Smooth muscle cell (in vitro differentiated cells): ENCODE data around the gene SPIRE1. TPM values are rescaled to one million over a fixed set of nuclear protein-coding genes. Genes with fewer than 3 reads are reported as not detected.

Source experiments
- DNase-seq: peaks from one replicate; lab custom pipeline; 2025; ENCODE audit not compliant: unreplicated experiment; lab: John Stamatoyannopoulos, UW
- H2AFZ ChIP-seq: fragments of 200-600 bp; sonication (generic); 2 replicates; pipeline ENCODE4 v1.6.0; 2016; ENCODE audit warnings: antibody characterized with exemption, low read depth, mild to moderate bottlenecking
- H3F3A ChIP-seq: fragments of 200-600 bp; sonication (generic); 2 replicates; pipeline ENCODE4 v1.6.0; 2017; ENCODE audit warnings: antibody characterized with exemption, low read depth
- H3K27ac ChIP-seq: fragments of 200-600 bp; sonication (generic); 2 replicates; pipeline ENCODE4 v1.5.1; 2016; ENCODE audit warnings: low read depth, mild to moderate bottlenecking
- H3K27me3 ChIP-seq: fragments of 200-600 bp; sonication (generic); 2 replicates; pipeline ENCODE4 v1.6.1; 2016; ENCODE audit warnings: low read depth, mild to moderate bottlenecking
- H3K36me3 ChIP-seq: fragments of 200-600 bp; sonication (generic); 2 replicates; pipeline ENCODE4 v1.5.1; 2016; ENCODE audit warnings: low read depth
- H3K4me1 ChIP-seq: fragments of 200-600 bp; sonication (generic); 2 replicates; pipeline ENCODE4 v1.5.1; 2016; ENCODE audit warnings: low read depth
- H3K4me2 ChIP-seq: fragments of 200-600 bp; sonication (generic); 2 replicates; pipeline ENCODE4 v1.6.0; 2016; ENCODE audit warnings: mild to moderate bottlenecking
- H3K4me3 ChIP-seq: fragments of 200-600 bp; sonication (generic); 2 replicates; pipeline ENCODE4 v1.5.1; 2016; ENCODE audit warnings: mild to moderate bottlenecking
- H3K79me2 ChIP-seq: fragments of 200-600 bp; sonication (generic); 2 replicates; pipeline ENCODE4 v1.6.0; 2016; ENCODE audit warnings: low read depth, mild to moderate bottlenecking
- H3K9ac ChIP-seq: fragments of 200-600 bp; sonication (generic); 2 replicates; pipeline ENCODE4 v1.6.0; 2016; ENCODE audit warnings: low read depth
- H3K9me3 ChIP-seq: fragments of 200-600 bp; sonication (generic); replicated peaks from 2 replicates; pipeline ENCODE4 v1.5.1; 2016; ENCODE audit warnings: low read depth
- H4K20me1 ChIP-seq: fragments of 200-600 bp; sonication (generic); 2 replicates; pipeline ENCODE4 v1.6.0; 2016; ENCODE audit warnings: low read depth
- CTCF ChIP-seq: fragments of 200-600 bp; sonication (generic); IDR thresholded peaks from 2 replicates; pipeline ENCODE4 v1.5.1; 2017; ENCODE audit warnings: borderline replicate concordance, mild to moderate bottlenecking, antibody characterized with exemption; ENCODE audit not compliant: insufficient read depth, poor library complexity, severe bottlenecking
- WGBS: methylation state at CpG from one replicate; pipeline ENCODE4 v1.1.7; 2016; ENCODE audit warnings: low lambda C conversion rate; 5-methylcytosine and 5-hydroxymethylcytosine counted together
- polyA plus RNA-seq: library from polyadenylated mRNA; unstranded; fragments of >200 nt; fragmentation: Nextera tagmentation; extraction: Ambion mirVana; gene quantifications from 2 replicates; pipeline ENCODE4 v1.2.1, GENCODE V29; 2016
- total RNA-seq: library from RNA; depleted of rRNA; stranded (reverse); fragments of >200 nt; gene quantifications from 2 replicates; pipeline ENCODE4 v1.2.3, GENCODE V29; 2014

SPIRE1 gene
- total and polyA plus RNA-seq, 2 experiments from 2014 or later = 12.6 to 18.1 TPM

GRCh38 chr18:12408247-12408869 lies 249.5 kb downstream of the SPIRE1 start:
- Histone ChIP-seq H3K9ac (no peak overlapping the region), H3K36me3 (no peaks in the 10 kb centered on the region), H3K27ac (peak overlapping the region; percentile 11), H3F3A (peaks cover 10% of the 10 kb centered on the region), H4K20me1 (no peaks in the 10 kb centered on the region), H3K4me1 (no peaks in the 10 kb centered on the region), H3K4me2 (peak overlapping the region; percentile 90), H2AFZ (peak overlapping the region; percentile 81), H3K9me3 (no peaks in the 10 kb centered on the region), H3K4me3 (peak overlapping the region; percentile 56), H3K27me3 (no peaks in the 10 kb centered on the region), H3K79me2 (peaks cover 11% of the 10 kb centered on the region)
- no peak for DNase-seq
- no peak for TF ChIP-seq CTCF
- WGBS = 8% methylated on average over 18 of the region's 32 CpGs

DNA sequence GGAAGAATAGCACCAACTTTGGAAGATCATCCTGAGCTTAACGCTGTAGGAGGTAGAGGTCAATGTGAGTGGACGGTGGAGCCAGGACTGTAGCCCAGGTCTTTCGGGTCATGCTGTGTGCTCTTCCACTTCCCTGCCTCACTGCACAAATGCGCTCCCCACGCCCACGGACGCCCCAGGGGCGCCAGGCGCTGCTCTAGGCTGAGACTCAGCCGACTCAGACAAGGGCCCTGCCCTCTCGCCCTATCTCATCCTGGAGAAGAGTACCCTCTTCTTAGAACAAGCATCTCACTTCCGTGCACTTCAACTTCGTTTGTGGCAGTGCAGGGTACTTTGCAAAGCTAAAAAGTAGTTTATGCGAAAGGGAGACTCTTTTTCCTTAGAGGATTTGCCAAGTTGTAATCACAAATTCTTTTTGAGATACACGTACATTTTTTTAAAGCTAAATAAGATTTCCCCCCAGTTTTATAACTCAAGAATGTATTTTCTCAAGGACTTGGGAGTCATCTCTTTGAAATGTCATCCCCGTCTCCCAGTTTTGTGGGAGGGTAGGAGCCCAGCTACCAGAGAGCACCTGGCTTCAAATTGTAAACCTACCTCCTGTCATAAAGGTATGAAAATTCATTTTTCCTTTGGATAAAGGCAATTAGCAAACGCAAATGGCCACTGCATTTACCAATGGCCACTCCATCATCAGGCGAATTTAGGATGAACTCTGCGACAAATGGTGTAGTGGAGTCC lies 251.4 kb downstream of the SPIRE1 start:
- Histone ChIP-seq H2AFZ (no peak overlapping the region), H3K36me3 (no peaks in the 10 kb centered on the region), H3K4me1 (no peaks in the 10 kb centered on the region), H3K4me2 (no peak overlapping the region), H3K27ac (no peak overlapping the region), H3K4me3 (no peak overlapping the region), H3K79me2 (peaks cover 4% of the 10 kb centered on the region), H3K27me3 (no peaks in the 10 kb centered on the region), H4K20me1 (no peaks in the 10 kb centered on the region), H3F3A (peaks cover 15% of the 10 kb centered on the region), H3K9me3 (no peaks in the 10 kb centered on the region), H3K9ac (no peak overlapping the region)
- TF ChIP-seq CTCF = no peak
- 84% methylated on average over 19 of the region's 19 CpGs for WGBS
- no peak for DNase-seq

DNA sequence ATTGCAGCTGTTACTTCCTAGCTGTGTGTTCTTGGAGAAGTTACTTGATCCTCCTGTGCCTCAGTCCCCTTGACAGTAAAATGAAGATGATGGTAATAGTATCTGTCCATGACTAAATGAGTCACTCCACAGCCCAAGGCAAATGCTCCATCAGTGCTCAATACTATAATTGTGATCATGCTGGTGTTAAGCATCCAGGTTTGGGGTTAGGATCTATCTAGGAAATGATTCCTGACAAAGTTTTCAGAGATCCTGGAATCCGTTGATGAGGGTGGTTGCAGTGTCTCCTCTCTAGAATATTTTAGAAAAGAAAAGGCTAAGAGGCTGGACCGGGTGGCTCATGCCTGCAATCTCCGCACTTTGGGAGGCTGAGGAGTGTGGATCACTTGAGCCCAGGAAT lies 252.8 kb downstream of the SPIRE1 start:
- Histone ChIP-seq H3K4me1 (no peaks in the 10 kb centered on the region), H3F3A (peaks cover 15% of the 10 kb centered on the region), H3K27ac (no peak overlapping the region), H3K4me2 (no peak overlapping the region), H2AFZ (no peak overlapping the region), H3K36me3 (no peaks in the 10 kb centered on the region), H3K4me3 (no peak overlapping the region), H3K27me3 (no peaks in the 10 kb centered on the region), H4K20me1 (no peaks in the 10 kb centered on the region), H3K9me3 (no peaks in the 10 kb centered on the region), H3K9ac (no peak overlapping the region), H3K79me2 (peaks cover 4% of the 10 kb centered on the region)
- no peak for TF ChIP-seq CTCF
- no peak for DNase-seq
- 87% methylated on average over 3 of the region's 3 CpGs for WGBS
